Esophagus squamous epithelium (tissue), 4 donors: ENCODE results near the gene INSM1.

ENCODE experiments used
- POLR2A ChIP-seq, 4 donors: fragments of 450-650 bp; IDR thresholded peaks; one replicate each; pipeline ENCODE4 v1.6.1; 2017; ENCODE audit warnings: antibody characterized with exemption in 4 of 4, mild to moderate bottlenecking in 4 of 4, moderate library complexity in 3 of 4
- TF ChIP-seq, protein P1 (sequence below), 6 experiments: fragments of 450-650 bp in 4 of 6; fragments of 200-600 bp in 2 of 6; sonication (generic) in 2 of 6; IDR thresholded peaks; one replicate each; pipeline ENCODE4 v1.5.1; 2016 to 2019; ENCODE audit warnings: antibody characterized with exemption in 6 of 6, mild to moderate bottlenecking in 4 of 6, moderate library complexity in 4 of 6

GRCh38 chr20:20362774-20363433 is 5.0 kb upstream of the INSM1 start:
- TF ChIP-seq, protein P1, sequence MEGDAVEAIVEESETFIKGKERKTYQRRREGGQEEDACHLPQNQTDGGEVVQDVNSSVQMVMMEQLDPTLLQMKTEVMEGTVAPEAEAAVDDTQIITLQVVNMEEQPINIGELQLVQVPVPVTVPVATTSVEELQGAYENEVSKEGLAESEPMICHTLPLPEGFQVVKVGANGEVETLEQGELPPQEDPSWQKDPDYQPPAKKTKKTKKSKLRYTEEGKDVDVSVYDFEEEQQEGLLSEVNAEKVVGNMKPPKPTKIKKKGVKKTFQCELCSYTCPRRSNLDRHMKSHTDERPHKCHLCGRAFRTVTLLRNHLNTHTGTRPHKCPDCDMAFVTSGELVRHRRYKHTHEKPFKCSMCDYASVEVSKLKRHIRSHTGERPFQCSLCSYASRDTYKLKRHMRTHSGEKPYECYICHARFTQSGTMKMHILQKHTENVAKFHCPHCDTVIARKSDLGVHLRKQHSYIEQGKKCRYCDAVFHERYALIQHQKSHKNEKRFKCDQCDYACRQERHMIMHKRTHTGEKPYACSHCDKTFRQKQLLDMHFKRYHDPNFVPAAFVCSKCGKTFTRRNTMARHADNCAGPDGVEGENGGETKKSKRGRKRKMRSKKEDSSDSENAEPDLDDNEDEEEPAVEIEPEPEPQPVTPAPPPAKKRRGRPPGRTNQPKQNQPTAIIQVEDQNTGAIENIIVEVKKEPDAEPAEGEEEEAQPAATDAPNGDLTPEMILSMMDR (IDR thresholded peaks at IDR 0.05), result no peak
- TF ChIP-seq POLR2A (IDR thresholded peaks at IDR 0.05), result no peak
